DMS114 treated with DMSO at 0.1 percent for 48 hours (cell line): Measurements from ENCODE around the gene THBS2.
"Not testable (repeated sequence)": the region's sequence is repeated elsewhere in the genome, so short reads cannot be mapped to it uniquely, and the experiment has no call there.

Source experiments
- DNase-seq: peaks from one replicate; lab custom pipeline; 2025; ENCODE audit not compliant: unreplicated experiment; lab: John Stamatoyannopoulos, UW

The THBS2 gene

DNA sequence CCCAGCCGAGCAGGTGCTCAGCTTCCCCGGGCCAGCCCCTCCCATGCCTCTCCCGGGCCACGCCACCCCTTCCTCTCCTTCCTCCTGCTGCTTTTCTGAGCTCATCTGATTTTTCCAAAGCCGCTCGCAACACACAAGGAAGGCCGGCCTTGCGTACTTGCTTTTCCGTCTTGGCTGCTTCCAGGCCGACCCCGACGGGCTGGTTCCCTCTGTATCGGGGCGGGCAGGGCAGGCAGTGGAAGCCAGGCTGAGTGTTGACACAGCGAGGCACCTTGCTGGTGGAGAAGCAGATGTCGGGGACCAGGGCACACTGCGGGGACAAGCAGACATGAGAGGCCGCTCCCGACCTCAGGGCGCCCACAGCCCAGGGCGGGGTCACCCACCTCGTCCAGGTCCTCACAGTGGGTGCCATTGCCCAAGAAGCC, 21.1 kb downstream of the THBS2 start:
- no peak for DNase-seq

GRCh38 chr6:169231790-169232506, 21.7 kb downstream of the THBS2 start:
- DNase-seq = no peak

- no peak for DNase-seq
These were observed 22.5 kb downstream of the THBS2 start for GRCh38 chr6:169230946-169231789.

DNA sequence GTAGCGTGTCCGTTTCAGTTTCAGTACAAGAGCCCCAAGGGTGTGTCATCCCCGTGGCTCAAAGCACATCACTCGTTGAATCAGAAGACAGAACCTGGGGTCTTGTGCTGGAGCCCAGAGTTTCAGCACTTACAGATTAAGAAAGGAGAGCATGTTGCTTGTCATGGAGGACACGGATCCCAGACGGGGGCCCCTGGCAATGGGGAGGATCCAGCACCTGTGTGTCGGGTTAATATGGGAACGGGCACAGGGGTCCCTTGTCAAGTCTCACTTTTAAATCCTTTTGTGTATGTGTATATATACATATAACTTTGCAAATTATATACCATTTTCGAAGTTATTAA, 23.4 kb downstream of the THBS2 start:
- no peak for DNase-seq

- no peak for DNase-seq
These were observed 23.9 kb downstream of the THBS2 start for GRCh38 chr6:169229615-169230321.

GRCh38 chr6:169227116-169227515, 26.5 kb downstream of the THBS2 start:
- DNase-seq = no peak

GRCh38 chr6:169225887-169226286, 27.8 kb downstream of the THBS2 start:
- DNase-seq = no peak

DNA sequence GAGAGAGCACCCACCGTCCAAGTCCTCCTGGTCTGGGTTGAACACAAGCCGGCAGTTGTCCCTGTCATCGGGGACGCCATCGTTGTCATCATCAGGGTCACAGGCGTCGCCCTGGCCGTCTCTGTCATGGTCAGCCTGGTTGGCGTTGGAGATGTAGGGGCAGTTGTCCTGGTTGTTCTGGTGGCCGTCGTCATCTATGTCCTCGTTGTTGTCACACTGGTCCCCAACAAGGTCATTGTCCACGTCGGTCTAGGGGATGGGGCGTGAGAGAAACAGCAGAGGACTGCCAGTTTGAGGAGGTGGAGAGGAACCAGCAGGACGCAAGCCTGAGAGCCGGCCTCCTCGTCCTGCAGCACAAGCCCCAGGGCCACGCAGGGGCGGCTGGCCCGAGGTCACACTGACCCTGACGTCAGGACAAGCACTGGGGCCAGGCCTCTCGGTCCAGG, 28.5 kb downstream of the THBS2 start:
- DNase-seq = no peak

GRCh38 chr6:169224716-169225115, 28.9 kb downstream of the THBS2 start:
- DNase-seq = no peak

- no peak for DNase-seq
These were observed 29.4 kb downstream of the THBS2 start for GRCh38 chr6:169224185-169224695.

GRCh38 chr6:169223006-169223405, 30.6 kb downstream of the THBS2 start:
- no peak for DNase-seq

DNA sequence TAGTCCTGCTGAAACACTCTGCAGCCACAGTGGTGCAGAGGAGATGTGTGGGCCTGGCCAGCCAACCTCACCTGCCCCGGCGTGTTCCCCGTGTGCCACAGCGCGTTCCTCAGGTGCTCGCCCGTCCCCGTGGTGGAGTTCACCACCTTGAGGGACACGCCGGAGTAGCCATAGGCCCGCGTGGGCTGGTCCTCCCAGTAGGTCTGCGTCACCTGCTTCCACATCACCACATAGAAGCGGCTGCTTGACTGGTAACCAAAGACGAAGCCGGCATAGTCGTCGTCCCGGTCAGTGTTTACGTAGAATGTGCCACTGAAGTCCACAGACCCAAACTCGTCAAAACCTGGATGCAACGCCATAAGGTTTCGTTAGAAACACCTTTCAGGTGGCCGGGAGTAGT, 31.5 kb downstream of the THBS2 start:
- DNase-seq = no peak

DNA sequence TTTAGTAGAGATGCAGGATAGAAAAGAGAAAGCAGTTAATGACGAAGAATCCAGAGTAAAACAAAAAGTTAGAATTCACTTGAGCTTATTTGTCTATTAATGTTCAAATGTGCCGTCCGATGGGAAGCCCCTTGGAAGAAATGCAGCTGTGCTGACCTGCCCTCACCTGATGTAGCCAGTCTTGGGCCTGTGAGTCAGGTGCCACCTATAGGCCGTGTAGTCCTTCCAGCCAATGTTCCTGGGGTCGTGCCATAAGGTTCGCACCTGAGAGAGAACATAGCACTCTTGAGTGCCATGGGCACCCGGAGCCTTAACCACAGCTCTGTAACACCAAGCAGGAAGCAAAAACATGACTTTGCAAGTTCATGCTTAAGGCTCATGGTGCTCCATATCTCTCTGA, 32.4 kb downstream of the THBS2 start:
- no peak for DNase-seq

DNA sequence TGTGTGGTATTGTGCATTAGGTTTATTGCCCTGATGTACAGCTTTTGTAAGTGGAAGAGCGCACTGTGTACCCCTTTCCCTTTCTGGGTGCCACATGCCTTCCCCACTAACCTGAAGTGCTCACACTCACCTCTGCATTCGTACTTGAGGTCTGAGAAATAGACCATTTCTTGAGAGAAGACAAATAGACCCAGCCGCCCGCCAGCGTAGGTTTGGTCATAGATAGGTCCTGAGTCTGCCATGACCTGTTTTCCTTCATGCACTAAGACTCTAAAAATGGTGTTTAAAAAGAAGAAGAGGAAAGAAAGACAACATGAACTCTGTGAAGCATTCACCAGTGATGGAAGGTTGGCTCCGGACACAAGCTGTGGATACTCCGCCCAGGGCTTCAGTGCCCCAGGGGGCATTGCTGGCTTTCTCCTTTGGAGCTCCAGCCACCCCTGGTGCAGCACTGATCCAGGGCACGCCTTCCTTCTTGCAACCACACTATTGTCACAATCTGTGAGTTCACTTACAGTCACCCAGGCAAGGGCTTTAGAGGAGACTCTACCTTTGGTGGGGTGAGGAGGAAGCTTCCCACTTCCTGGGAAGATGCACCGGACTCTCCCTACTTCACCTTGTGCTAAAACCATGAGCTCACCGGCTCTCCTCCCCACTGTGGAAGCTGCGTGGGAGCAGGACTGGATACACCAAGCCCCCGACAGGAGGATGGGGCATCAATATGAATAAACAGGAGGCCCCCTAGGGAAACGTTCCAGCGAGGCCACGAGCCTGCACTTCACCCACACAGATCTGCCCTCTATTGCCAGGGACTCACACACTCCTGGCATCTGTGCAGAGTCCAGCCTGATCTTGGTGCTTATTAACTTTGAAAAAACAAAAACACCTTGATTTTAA, 33.3 kb downstream of the THBS2 start:
- no peak for DNase-seq

GRCh38 chr6:169217972-169218371, 35.7 kb downstream of the THBS2 start:
- DNase-seq = no peak

DNA sequence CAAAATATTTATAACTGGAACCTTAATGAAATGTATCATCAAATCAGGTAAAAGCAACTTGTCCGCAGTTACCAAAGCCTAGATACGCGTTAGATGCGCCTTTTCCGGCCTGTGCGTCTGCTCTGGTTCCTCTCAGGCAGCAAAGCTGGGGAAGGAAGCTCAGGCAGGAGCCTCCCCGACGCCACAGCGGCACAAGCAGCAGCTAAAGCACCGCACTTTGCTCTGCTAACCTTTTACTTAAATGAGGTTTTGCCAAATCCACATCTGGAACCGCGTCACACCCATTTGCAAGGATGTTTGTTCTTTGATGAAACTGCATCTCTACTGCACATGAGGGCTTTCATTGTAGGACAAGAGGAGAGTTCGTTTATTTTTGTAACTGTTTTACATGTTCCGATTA, 36.8 kb downstream of the THBS2 start:
- DNase-seq = no peak

DNA sequence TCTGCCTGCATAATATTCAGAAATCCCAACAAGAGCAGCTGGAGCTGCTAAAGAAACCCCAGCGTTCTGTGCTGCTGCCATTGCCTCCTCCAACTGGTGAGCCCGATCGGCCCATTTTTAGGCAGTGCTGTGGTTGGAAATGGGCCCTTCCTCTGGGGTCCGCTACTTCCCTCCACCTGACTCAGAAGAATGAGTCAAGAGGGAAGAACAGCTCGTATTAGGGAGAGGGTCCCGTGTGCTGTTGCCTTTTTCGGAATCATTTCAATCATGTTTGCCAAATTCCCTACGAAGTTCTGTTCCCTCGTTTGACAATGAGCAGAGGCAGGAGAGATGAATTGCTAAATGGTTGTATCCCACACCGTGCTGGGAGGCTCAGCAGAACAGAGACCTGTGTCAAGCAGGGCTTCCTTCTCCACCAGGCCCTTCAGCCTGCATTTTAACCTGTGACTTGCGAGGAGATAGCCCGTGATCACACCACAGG, 38.4 kb downstream of the THBS2 start:
- no peak for DNase-seq

DNA sequence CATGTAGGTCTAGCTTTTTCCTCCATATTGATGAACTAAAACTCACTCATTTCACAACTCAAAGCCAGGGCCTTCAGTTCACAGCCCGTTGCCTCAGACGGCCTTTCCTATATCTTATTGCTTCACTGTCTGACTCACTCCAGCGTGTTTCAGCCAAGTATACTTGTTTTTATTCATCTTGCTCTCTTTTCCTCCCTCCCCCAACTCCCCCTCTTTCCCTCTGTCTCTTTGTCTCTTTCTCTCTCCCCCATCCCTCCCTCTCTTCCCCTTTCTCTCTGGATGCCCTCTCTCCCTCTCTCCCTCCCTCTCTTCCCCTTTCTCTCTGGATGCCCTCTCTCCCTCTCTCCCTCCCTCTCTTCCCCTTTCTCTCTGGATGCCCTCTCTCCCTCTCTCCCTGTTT, 38.9 kb downstream of the THBS2 start:
- not testable (repeated sequence) for DNase-seq

DNA sequence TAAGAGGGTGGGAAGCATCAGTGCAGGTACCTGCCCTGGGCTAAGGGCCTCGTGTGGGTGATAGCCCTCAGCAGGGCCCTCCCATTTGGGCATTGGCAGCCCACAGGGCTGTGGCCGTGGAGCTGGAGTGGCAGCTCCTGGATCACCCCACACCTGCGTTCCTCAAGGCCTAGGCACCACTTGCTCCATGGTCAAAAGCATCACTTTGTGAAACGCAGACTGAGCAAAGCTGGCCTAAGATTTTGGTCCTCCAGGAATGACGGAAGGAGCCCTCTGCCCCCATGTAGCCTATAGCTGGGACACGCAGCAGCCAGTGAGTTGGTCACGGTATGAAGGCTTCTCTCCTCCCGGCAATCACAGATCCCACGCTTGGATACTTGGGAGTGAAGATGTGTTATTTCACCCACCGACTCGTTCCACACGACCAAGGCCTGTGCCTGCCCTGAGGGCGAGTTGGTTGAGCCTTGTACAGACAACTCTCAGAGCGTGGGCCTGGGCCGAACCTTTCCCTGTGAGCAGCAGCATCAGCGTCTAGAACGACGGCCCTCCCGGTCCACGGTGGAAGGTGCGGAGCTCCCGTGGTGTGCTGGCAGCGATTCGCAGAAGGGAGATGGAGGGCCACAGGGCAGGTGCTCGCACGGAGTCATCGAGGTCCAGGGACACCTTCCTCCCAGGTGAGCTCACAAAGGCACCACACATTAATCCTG, 39.7 kb downstream of the THBS2 start:
- DNase-seq = no peak
